HUES48 (cell line): ENCODE results near the gene ARPP19.
"Not testable (repeated sequence)": the region's sequence is repeated elsewhere in the genome, so short reads cannot be mapped to it uniquely, and the experiment has no call there.

Source experiments
- H3K27ac ChIP-seq: one replicate; pipeline ENCODE4 v1.7.0; 2013; ENCODE audit warnings: low read depth, low read length, inconsistent platforms
- H3K27me3 ChIP-seq: 2 replicates; pipeline ENCODE4 v1.6.1; 2013; ENCODE audit warnings: mild to moderate bottlenecking, low read length; ENCODE audit not compliant: control insufficient read depth, insufficient read depth
- H3K36me3 ChIP-seq: 2 replicates; pipeline ENCODE4 v1.6.1; 2013; ENCODE audit warnings: low read length; ENCODE audit not compliant: control insufficient read depth, insufficient read depth
- H3K4me1 ChIP-seq: 2 replicates; pipeline ENCODE4 v1.6.1; 2013; ENCODE audit warnings: mild to moderate bottlenecking, low read length; ENCODE audit not compliant: control insufficient read depth, insufficient read depth
- H3K4me3 ChIP-seq: 2 replicates; pipeline ENCODE4 v1.5.1; 2013; ENCODE audit warnings: mild to moderate bottlenecking, low read depth, low read length
- H3K9ac ChIP-seq: 2 replicates; pipeline ENCODE4 v1.6.1; 2013; ENCODE audit warnings: mild to moderate bottlenecking, low read depth, low read length, moderate library complexity
- H3K9me3 ChIP-seq: 2 replicates; pipeline ENCODE4 v1.6.1; 2013; ENCODE audit warnings: low read length; ENCODE audit not compliant: control insufficient read depth, insufficient read depth

The ARPP19 gene

DNA sequence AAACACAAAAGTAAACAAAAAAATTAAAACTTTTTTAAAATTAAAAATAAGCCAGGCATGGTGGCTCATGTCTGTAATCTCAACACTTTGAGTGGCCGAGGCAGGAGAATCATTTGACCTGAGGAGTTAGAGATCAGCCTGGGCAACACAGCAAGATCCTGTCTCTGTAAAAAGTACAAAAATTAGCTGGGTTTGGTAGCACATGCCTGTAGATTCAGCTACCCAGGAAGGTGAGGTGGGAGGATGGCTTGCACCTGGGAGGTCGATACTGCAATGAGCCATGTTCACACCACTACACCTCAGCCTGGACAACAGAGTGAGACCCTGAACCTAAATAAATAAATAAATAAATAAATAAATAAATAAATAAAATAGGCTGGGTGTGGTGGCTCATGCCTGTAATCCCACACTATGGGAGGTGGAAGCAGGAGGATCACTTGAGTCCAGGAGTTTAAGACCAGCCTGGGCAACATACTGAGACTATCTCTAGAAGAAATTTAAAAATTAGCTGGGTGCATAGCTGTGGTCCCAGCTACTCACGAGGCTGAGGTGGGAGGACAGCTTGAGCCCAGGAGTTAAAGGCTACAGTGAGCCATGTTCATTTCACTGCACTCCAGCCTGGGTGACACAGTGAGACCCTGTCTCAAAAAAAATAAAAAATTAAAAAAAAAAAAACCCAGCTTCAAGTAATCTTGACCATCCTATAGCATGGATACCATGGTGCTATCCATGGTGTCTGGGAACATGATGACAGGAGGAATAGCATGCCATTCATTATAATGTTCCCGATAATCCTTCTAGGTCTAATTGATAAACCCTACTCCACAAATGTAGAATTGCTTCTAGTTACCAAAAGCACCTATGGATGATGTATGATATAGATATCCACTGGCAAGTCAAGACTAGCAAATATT lies 44.4 kb downstream of the ARPP19 start:
- H3K9ac ChIP-seq, result no peak overlapping the region
- H3K4me1 ChIP-seq, result peaks cover 22% of the 10 kb centered on the region
- no peaks in the 10 kb centered on the region for H3K36me3 ChIP-seq
- no peaks in the 10 kb centered on the region for H3K9me3 ChIP-seq
- no peak overlapping the region for H3K27ac ChIP-seq
- H3K27me3 ChIP-seq, result peaks cover 14% of the 10 kb centered on the region
- no peak overlapping the region for H3K4me3 ChIP-seq

DNA sequence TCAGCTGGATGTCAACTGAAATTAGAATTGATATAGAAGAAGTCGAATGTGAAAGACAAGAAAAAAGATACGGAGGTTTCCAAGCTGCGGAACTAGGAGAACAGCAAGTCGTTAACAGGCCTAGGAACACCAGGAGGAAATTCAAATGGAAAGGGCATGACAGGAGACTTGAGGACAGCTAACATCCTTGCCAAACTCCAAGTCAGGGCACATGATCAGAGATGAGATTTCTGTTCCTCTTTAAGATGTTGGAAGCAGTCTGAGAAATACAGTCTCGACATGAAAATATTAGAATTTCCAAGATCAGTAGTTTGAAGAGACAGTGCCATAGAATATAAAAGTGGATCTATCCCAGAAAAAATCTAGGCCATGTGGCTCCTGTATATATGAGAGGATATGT lies 45.2 kb downstream of the ARPP19 start:
- Histone ChIP-seq H3K27me3 (peaks cover 14% of the 10 kb centered on the region), H3K9ac (no peak overlapping the region), H3K9me3 (no peaks in the 10 kb centered on the region), H3K4me3 (no peak overlapping the region), H3K27ac (no peak overlapping the region), H3K4me1 (peaks cover 22% of the 10 kb centered on the region), H3K36me3 (no peaks in the 10 kb centered on the region)

- H3K4me3 ChIP-seq, result no peak overlapping the region
- H3K27me3 ChIP-seq, result peaks cover 14% of the 10 kb centered on the region
- H3K36me3 ChIP-seq, result no peaks in the 10 kb centered on the region
- no peak overlapping the region for H3K27ac ChIP-seq
- no peaks in the 10 kb centered on the region for H3K9me3 ChIP-seq
- H3K9ac ChIP-seq, result no peak overlapping the region
- peaks cover 22% of the 10 kb centered on the region for H3K4me1 ChIP-seq
These were observed 45.6 kb downstream of the ARPP19 start for GRCh38 chr15:52523192-52523591.

- Histone ChIP-seq H3K27ac (no peak overlapping the region), H3K27me3 (no peaks in the 10 kb centered on the region), H3K9me3 (no peaks in the 10 kb centered on the region), H3K36me3 (no peaks in the 10 kb centered on the region), H3K9ac (no peak overlapping the region), H3K4me1 (peaks cover 15% of the 10 kb centered on the region), H3K4me3 (no peak overlapping the region)
These were observed 47.1 kb downstream of the ARPP19 start for GRCh38 chr15:52521682-52522081.

GRCh38 chr15:52520421-52520820 lies 48.4 kb downstream of the ARPP19 start:
- peaks cover 22% of the 10 kb centered on the region for H3K4me1 ChIP-seq
- no peak overlapping the region for H3K4me3 ChIP-seq
- H3K27ac ChIP-seq, result no peak overlapping the region
- H3K9me3 ChIP-seq, result no peaks in the 10 kb centered on the region
- no peaks in the 10 kb centered on the region for H3K36me3 ChIP-seq
- H3K27me3 ChIP-seq, result no peaks in the 10 kb centered on the region
- no peak overlapping the region for H3K9ac ChIP-seq

DNA sequence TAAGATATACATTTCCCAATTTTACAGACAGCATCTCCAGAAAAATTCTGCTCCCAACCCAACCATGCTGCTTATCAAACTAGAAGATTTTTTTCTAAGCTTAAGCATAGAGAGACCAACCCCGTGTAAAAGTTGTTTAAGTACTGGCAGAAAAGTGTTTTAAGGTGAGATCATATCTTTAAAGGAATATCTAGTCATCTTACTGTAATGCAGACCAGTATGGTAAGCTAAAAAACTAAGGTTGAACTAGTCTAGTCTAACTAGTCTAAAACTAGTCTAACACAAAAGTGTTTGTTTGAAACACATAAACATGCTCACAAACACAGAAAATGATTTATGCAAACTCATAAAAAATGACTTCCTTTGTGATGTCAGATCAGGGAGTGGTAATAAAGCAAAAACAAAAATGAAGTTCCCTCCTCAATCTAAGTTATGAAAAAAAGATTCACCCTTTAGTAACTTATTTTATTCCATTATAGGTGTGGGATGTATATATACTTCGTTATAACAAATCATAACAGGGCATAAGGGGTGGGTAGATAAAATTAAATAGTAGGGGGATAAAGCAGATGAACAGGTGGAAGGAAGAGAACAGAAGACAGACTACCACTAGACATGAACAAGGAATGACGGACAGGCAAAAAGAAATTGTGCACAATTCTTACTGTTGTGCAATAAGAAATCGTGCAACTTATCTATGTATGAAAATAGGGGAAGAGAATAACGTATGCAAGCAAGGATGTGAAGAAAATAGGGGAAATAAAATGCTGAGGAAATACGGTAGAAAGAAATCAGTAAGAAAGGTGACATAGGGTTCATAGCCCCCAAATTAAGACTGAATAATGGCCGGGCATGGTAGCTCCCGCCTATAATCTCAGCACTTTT lies 50.1 kb downstream of the ARPP19 start:
- H3K36me3 ChIP-seq, result no peaks in the 10 kb centered on the region
- no peak overlapping the region for H3K9ac ChIP-seq
- no peaks in the 10 kb centered on the region for H3K27me3 ChIP-seq
- no peaks in the 10 kb centered on the region for H3K9me3 ChIP-seq
- peaks cover 25% of the 10 kb centered on the region for H3K4me1 ChIP-seq
- H3K27ac ChIP-seq, result no peak overlapping the region
- H3K4me3 ChIP-seq, result no peak overlapping the region

GRCh38 chr15:52517014-52517413 lies 51.8 kb downstream of the ARPP19 start:
- no peaks in the 10 kb centered on the region for H3K36me3 ChIP-seq

DNA sequence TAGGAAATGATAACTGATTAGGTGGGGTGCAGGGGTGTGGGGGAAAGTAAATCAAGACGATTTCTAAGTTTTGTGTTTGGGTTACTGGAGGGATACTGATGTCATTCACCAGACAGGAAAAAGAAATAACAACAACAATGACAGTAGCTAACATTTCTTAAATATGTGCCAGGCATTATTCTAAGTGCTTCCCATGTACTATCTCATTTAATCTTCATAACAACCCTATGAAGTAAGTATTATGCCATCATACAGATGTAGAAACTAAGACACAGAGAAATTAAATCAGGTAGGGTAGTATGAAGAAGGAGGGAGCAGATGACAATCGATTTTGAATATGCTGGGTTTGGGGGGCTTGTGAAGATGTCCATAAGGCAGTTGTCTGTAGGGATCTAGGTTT lies 53.5 kb downstream of the ARPP19 start:
- Histone ChIP-seq H3K27ac (no peak overlapping the region), H3K9ac (no peak overlapping the region), H3K4me3 (no peak overlapping the region), H3K27me3 (no peaks in the 10 kb centered on the region), H3K9me3 (no peaks in the 10 kb centered on the region), H3K4me1 (peaks cover 11% of the 10 kb centered on the region), H3K36me3 (no peaks in the 10 kb centered on the region)

More at GRCh38 chr15:52517014-52517413, 51.8 kb downstream of the ARPP19 start:
- Histone ChIP-seq H3K27ac (no peak overlapping the region), H3K9me3 (no peaks in the 10 kb centered on the region), H3K4me3 (no peak overlapping the region), H3K27me3 (no peaks in the 10 kb centered on the region), H3K4me1 (peaks cover 11% of the 10 kb centered on the region), H3K9ac (no peak overlapping the region)

GRCh38 chr15:52514482-52514881 lies 54.3 kb downstream of the ARPP19 start:
- H3K4me3 ChIP-seq, result no peak overlapping the region
- no peak overlapping the region for H3K27ac ChIP-seq
- no peaks in the 10 kb centered on the region for H3K9me3 ChIP-seq
- H3K4me1 ChIP-seq, result peaks cover 11% of the 10 kb centered on the region
- no peaks in the 10 kb centered on the region for H3K36me3 ChIP-seq
- no peaks in the 10 kb centered on the region for H3K27me3 ChIP-seq
- H3K9ac ChIP-seq, result no peak overlapping the region

DNA sequence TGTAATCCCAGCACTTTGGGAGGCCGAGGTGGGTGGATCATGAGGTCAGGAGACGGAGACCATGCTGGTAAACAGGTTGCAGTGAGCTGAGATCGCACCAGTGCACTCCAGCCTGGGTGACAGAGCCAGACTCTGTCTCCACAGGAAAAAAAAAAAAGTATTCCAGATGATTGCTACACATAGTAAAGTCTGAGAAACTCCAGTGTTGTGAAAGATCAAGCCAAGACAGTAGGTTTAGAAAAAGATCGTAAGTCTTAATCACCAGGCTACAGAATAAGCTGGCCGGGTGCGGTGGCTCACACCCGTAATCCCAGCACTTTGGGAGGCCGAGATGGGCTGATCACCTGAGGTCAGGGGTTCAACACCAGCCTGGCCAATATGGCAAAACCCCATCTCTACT lies 56.0 kb downstream of the ARPP19 start:
- not testable (repeated sequence) for H3K27ac ChIP-seq, H3K4me3 ChIP-seq, H3K9ac ChIP-seq, H3K27me3 ChIP-seq, H3K9me3 ChIP-seq, H3K36me3 ChIP-seq
- H3K4me1 ChIP-seq, result peaks cover 23% of the 10 kb centered on the region

DNA sequence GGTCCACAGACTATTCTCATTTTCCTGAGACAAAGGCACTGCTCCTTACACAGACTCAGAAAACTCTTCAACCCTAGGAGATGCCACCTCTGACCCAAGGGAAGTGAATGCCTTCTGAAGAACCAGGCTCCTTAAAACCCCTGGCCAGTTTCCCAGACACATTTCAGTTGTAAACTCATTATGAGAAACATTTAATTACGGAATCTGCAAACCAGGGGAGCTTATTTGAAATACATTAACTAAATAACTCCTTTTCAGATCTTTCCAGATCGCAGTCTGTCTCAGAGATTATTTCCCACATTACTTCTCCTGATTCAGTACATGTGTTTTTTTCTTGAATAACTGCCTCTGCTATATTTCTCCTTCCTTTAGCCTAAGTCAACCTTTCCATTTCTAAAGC lies 57.7 kb downstream of the ARPP19 start:
- no peaks in the 10 kb centered on the region for H3K36me3 ChIP-seq
- H3K9me3 ChIP-seq, result no peaks in the 10 kb centered on the region
- H3K9ac ChIP-seq, result no peak overlapping the region
- no peak overlapping the region for H3K4me3 ChIP-seq
- no peaks in the 10 kb centered on the region for H3K27me3 ChIP-seq
- peaks cover 18% of the 10 kb centered on the region for H3K4me1 ChIP-seq
- no peak overlapping the region for H3K27ac ChIP-seq
